NCI-H1694 (cell line): ENCODE data around the gene MFSD2A.
A peak's percentile ranks its signal among the peaks of the same experiment; 100 is the strongest.
"Not testable (repeated sequence)": the region's sequence is repeated elsewhere in the genome, so short reads cannot be mapped to it uniquely, and the experiment has no call there.

Source experiments
- DNase-seq: peaks from one replicate; lab custom pipeline; 2025; lab: John Stamatoyannopoulos, UW

MFSD2A gene

DNA sequence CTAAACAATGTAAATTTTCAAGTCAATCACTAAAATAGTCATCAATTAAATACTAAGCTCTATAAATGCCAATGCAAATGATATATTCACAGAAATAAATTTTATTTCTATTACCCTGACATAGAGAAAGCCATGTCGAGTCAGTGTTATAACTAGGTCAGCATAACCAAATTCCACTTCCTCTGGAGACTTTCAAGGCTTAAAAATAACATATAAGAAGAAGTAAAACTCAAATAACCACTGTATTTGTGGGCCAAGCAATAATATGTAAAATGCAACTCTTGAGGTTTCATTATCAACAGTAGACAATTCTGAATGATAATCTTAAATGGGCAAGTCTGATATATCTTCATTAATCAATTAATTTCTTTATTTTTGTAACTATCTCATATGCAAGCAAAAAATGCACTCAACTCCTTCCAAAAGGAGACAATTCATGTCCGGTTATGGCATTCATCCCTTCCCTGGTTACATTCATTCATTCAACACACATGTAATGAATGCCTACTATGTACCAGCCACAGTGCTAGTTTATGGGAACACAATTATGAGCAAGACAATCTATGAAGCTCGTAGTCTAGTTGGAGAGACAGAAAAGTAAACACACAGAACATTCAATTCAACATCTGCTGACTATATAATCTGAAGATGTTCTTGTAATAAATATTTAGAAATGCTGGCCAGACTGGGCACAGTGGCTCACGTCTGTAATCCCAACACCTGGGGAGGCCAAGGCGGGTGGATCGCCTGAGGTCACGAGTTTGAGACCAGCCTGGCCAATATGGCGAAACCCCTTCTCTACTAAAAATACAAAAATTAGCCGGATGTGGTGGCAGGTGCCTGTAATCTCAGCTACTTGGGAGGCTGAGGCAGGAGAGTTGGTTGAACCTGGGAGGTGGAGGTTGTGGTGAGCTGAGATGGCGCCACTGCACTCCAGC lies 48.5 kb downstream of the MFSD2A start:
- DNase-seq: no peak

DNA sequence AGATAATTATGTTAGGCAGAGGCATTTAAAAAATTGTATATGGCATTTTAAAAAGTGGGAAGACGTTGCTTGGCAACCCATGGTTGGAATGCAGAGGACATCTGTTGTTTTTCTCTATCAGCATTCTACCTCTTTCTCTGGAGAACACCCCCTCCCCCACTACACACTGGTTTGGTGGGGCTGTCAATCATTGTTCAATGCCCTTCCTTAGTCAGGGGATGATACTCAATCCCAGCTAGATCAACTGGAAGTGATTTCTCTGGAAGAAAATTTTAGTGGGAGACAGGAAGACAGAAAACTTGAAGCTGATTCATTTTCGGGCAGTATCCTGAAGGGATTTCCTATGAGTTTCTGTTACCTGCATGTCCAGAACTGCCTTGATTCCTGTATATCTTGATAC lies 49.9 kb downstream of the MFSD2A start:
- peak; percentile 91 for DNase-seq

DNA sequence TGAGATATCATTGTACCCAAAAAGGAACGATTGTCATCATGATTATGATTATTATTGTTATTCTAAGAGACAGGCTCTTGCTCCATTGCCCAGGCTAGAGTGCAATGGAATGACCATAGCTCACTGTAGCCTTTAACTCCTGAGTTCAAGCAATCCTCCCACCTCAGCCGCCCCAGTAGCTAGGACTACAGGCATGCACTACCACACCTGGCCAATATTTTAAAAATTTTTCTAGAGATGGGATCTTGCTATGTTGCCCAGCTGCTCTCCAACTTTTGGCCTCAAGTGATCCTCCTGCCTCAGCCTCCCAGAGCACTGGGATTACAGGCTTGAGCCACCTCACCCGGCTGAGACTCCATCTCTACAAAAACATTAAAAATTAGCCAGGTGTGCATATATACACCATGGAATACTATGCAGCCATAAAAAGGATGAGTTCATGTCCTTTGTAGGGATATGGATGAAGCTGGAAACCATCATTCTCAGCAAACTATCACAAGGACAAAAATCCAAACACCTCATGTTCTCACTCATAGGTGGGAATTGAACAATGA lies 52.6 kb downstream of the MFSD2A start:
- DNase-seq: not testable (repeated sequence)

DNA sequence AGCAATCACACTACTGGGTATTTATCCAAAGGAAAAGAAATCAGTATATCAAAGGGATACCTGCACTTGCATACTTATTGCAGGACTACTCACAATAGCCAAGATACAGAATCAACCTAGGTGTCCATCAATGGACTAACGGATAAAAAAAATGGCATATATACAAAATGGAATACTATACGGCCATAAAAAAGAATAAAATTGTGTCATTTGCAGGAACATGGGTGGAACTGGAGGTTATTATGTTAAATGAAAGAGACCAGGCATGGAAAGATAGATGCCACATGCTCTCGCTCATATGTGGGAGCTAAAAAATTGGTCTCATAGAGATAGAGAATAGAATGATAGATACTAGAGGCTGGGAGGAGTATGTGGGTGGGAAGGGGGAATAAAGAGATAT lies 56.3 kb downstream of the MFSD2A start:
- no peak for DNase-seq

DNA sequence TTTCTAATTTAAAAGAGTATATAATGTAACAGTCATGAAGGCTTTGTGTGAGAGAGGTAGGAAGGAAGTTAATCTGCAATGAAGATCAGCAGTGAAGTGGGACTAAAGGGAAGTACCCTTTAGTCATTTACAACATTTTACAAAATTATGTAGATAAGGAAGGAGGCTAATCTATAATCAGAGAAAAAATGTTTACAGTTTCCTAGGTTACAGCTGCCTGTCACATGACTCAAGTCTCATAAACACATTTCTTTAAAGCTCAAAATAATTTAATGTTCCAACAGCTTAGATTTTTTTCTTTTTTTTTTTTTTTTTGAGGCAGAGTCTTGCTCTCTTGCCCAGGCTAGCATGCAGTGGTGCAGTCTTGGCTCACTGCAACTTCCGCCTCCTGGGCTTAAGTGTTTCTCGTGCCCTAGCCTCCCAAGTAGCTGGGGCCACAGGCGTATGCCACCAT lies 59.3 kb downstream of the MFSD2A start:
- no peak for DNase-seq

DNA sequence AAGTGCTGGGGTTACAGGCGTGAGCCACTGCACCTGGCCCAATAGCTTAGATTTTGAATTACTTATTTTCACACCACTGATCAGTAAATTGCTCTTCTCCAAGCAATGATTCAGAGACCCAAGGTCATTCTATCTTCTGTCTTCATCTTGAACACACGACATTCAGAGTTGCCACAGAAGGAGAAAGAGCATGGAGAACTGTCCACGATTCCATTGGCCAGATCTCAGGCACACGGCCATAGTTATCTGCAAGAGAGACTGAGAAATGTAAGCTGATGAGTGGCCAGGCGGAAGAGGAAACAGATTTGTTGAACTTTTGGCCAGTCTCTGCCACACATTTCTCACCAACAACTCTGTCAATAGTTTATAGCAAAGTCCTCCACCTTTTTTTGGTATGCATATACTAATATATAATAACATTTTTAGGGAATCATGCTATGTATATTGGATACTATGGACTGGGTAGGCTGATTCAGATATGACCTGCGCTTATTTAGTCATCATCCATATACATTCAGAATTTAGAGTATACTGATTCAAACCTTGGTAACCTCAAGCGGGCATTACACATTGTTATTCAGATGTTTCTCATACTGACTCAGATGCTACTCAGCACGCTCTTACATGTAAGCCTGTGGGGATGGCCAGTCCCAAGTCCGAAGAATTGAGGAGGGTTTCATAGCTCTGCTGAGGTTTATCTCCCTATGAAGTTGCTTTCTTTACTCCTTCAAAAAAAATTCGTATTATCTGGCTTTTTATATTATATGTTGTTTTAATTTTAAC lies 60.1 kb downstream of the MFSD2A start:
- no peak for DNase-seq

DNA sequence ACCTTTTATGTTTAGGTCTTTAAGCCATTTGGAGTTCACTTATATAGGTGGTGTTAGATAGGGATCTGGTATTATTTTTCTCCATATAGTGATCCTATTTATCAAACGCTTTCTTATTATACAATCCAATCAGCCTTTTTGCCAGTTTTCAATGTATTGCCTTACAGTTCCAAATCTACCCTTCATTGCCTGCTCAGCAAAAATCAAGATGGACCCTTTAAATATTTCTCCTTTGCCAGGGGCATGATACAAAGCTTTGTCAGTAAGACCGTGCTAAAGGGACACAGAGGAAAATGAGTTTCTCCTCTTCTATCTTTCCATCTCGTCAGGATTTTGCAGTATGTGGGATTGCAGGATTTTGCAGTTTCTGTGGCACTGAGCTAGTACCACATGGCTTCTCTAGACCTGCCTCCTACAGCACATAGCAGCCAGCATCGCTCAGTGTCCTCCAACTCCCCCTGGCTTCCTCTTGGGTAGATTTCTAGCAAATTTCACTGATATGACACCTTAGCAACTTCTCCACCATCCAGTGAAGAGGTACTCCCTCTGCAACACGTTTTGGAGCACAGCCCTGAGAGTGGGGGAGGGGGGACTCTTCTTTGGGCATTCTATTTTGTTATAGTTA lies 63.1 kb downstream of the MFSD2A start:
- no peak for DNase-seq
